Activated naive CD8-positive, alpha-beta T cell treated with anti-CD3 and anti-CD28 coated beads, Interleukin-2, amount 50 U/mL, for 16 hours (primary cell): Measurements from ENCODE around the gene NLRP10.
A peak's percentile ranks its signal among the peaks of the same experiment; 100 is the strongest.
"Not testable (repeated sequence)": the region's sequence is repeated elsewhere in the genome, so short reads cannot be mapped to it uniquely, and the experiment has no call there.

ENCODE experiments used
- DNase-seq: peaks from one replicate; pipeline ENCODE4 v3.0.0-alpha.2; 2020; ENCODE audit warnings: low read depth, low spot score

The NLRP10 gene, protein sequence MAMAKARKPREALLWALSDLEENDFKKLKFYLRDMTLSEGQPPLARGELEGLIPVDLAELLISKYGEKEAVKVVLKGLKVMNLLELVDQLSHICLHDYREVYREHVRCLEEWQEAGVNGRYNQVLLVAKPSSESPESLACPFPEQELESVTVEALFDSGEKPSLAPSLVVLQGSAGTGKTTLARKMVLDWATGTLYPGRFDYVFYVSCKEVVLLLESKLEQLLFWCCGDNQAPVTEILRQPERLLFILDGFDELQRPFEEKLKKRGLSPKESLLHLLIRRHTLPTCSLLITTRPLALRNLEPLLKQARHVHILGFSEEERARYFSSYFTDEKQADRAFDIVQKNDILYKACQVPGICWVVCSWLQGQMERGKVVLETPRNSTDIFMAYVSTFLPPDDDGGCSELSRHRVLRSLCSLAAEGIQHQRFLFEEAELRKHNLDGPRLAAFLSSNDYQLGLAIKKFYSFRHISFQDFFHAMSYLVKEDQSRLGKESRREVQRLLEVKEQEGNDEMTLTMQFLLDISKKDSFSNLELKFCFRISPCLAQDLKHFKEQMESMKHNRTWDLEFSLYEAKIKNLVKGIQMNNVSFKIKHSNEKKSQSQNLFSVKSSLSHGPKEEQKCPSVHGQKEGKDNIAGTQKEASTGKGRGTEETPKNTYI

DNA sequence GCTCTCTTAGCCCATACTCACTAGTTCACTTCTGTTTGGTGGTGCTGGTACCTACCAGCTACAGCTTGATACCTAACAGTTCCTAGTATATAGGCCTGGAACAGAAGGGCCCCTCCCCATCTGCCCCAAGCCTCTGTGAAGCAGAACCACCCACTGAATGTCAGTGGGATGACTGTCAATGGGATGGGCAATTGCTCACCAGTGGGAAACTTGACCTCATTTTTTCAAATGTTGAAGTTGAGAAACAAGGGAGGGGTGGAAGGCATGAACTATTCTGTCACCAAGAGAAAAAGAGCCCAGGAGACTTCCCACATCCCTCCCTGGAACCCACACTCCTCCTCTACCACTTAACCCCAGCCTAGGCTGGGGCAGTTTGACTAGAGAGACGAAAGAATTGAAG, at the start of gene NLRP10:
Gene NLRP10, minus strand, starts transcription at position 62 of the 400 bp plus-strand sequence. CDS start 1,952 bp downstream, outside the sequence.
- DNase-seq = no peak

DNA sequence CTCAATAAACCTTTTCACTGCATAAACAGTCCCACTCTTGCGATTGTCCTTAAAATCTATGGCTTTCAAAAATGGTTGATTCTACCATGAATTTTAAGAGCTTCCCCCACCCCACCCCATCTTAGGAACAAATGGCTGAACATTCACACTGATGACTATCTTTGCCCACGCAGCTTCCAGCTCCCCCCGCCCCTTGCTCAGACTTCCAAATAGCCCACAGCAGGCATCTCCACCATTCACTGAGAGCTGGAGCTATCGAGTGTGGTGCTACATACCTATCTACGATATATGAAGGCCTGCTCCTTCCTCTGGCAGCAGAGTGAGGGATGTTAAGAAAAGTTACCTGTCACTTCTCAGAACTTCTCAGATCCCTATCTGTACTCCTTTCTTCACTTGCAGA, 48.6 kb upstream of the NLRP10 start:
- no peak for DNase-seq

DNA sequence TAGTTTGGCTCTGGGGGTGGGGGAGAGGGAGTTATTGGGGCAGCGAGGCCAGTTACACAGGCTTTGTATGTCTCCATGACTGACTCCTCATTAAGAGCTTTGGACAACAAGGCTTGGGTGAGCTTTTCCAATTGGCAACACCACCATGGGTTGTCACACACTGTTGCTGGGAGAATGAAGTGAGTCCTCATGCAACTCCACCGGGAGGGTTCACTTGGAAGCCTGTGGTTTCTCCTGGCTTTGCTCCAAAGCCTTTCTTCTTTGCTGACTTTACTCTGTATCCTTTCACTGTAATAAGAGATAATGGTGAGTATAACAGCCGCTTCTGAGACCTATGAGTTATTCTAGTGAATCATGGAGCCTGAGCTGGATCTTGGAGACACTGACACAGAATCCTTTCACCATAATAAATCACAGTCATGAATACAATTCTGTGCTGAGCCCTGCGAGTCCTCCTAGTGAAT, 46.8 kb upstream of the NLRP10 start:
- no peak for DNase-seq

DNA sequence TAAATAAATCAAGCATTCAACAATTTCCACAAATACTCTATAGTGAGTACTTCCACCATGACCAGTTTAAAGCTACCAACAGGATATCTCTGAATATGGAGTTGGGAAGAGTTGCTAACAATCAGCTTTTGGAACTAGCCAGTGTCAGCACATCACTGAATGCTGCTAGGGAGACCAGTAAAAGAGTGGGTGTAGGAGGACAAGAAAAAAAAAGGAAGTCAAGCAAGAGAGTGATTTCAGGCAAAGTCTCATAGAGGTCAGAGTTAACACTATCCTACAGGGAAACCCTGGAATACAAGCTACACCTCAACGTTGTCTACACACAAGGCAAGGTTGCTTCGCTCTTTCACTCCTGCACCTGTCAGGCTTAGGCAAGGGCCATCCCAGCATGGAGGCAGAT, 46.1 kb upstream of the NLRP10 start:
- DNase-seq = no peak

DNA sequence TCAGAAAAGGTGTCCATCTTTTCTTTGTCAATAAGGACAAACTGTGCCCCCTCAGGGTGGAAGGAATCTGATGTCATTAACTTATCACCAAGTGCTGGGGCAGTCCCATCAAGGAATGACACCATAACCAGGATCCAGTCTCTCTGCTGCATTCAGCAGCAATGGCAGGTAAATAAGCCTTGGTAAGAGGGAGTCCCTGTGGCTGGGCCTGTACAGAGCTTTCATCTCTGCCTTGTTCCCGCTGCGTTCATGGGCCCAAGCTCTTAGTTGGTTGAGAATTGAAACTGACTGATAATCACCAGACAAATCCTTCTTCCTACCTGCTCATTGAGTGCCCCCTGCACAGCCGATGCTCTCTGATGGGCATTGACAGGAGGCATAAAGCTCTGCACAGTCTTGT, 44.6 kb upstream of the NLRP10 start:
- no peak for DNase-seq

DNA sequence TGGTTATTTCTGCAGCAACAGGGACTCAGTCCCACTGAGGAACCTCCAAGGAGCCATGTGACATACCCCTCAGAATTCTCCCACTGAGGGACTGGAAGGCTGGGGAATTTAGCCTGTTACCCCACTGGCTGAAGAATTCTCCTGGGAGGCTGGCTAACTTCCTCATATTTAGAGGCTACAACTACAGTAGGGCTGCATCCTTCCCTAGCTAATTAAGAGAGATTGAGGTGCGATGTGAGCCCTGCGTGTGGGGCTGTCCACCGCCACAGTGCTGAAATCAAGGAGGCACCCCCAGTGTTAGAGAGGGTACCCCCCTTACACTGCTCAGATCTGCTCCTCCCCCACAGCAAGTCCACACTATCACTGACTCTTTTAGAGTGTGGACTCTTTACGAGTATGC, 43.0 kb upstream of the NLRP10 start:
- DNase-seq = no peak

DNA sequence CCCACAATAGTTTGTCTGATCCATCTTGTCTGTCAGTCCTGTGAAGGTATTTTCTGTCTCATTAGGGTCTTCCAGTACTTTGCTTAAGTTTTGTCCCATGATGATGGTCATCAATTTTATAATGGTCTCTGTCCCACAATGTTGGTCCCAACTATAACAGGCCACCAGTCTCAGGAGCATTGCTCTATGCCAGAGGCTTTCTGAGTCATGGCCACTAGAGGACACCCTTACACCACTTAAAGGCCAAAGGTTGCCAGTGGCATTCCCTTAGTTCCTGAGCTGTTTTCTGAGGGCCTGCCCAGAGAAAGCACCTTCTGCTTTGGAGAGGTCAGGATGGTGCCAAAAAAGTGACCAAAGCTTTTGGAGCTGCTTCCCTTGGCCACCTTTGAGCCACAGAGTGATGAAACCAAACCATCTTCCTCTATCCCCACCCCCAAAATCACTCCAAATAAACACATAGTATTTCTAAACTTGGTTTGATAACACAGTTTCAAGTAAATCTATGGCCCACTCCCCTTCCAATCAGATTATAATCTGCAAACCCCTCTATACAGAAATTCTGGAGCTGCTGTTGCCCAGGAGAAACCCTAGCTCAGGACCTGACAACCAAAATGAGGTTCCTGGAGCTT, 41.2 kb upstream of the NLRP10 start:
- DNase-seq = no peak

DNA sequence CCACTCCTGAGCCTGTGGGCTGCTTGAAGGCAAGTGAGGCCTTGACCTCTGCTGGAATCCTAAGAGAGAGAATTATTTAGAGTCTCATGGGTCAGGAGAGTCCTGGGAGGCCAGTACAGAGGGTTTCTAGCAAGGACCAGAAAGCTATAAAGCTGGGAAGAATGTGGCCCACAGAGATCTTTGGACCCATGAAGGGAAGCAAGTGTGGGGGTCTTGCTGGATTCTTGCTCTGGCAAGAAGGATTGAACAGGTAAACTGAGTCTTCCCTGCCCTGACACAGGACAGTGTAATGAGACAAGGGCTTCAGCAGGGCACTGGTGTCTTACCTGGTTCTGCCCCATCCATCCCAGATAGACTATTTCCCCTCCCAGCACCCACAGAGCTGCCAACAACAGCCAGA, 40.3 kb upstream of the NLRP10 start:
- DNase-seq = no peak

DNA sequence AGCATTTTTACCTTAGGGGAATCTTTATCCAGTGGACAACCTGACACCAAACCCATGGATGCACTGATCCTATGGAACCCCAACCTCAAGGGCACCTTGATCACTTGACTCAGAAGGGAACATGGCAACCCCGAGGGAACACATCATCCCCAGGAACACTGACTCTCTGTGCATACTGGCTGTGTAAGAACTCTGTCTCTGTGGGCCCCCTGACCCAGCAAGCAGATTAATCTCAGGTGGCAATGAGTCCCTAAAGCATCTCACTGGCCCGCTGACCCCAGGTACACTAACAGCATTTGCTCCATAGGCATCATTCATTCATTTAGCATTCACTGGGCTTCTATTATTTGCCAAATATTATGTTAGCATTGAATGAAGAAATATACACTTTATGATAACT, 38.8 kb upstream of the NLRP10 start:
- no peak for DNase-seq

DNA sequence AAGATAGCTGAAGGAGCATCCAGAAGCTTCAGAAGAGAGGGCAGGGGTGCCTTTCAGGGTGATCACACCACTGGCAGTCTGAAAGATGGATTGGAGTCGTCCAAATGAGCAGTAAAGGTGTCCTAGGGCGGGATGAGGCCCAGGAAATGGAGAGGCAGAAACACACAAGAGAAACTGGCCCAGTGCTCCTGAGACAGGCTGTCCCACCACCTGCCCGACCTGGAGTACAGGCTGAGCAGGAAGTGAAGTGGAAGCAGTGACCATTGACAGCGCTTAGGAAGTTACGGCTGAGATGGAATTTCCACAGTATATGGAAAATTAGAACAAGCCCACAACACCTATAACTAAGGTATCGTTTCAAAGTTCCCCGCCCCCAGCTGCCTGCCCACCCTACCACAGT, 37.9 kb upstream of the NLRP10 start:
- no peak for DNase-seq

DNA sequence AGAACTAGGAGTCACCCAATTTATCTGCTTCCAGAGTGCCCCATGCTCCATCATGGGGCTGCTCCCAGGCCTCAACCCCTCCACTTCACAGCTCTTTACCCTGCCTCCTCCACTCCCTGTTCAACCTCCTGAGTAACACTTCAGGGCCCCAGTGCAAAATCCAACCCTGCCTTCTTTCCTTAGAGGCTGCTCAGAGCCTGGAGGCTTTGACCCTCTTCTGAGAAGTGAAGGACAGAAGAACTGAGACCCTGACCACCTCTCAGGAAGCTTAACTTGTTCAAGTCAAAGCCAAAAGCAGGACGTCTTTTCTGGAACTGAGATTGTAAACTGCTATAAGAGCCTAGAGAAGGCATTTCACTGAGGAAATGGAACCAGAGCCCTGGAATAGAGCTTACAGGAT, 37.4 kb upstream of the NLRP10 start:
- no peak for DNase-seq

DNA sequence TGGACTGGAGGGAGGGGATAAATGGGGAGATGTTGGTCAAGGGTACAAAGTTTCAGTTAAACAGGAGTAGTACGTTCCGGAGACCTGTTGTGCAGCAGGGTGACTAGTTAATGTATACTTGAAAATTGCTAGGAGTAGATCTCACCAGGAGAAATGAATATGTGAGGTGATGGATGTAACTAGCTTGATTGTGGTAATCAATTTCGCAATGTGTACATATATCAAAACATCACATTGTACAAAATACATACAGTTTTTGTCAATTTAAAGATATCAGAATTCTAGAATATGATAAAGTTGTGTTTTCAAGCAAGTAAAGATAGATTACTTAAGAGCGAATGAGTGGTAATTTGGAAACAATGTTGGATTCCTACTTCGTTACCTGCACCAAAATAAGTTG, 35.1 kb upstream of the NLRP10 start:
- DNase-seq = no peak

DNA sequence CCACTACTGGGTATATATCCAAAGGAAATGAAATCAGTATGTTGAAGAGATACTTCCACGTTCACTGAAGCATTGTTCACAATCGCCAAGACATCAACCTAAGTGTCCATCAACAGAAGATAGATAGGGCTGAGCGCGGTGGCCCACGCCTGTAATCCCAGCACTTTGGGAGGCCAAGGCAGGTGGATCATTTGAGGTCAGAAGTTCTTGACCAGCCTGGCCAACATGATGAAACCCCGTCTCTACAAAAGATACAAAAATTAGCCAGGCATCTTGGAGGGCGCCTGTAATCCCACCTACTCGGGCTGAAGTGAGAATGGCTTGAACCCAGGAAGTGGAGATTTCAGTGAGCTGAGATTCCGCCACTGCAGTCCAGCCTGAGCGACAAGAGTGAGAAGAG, 34.5 kb upstream of the NLRP10 start:
- no peak for DNase-seq

DNA sequence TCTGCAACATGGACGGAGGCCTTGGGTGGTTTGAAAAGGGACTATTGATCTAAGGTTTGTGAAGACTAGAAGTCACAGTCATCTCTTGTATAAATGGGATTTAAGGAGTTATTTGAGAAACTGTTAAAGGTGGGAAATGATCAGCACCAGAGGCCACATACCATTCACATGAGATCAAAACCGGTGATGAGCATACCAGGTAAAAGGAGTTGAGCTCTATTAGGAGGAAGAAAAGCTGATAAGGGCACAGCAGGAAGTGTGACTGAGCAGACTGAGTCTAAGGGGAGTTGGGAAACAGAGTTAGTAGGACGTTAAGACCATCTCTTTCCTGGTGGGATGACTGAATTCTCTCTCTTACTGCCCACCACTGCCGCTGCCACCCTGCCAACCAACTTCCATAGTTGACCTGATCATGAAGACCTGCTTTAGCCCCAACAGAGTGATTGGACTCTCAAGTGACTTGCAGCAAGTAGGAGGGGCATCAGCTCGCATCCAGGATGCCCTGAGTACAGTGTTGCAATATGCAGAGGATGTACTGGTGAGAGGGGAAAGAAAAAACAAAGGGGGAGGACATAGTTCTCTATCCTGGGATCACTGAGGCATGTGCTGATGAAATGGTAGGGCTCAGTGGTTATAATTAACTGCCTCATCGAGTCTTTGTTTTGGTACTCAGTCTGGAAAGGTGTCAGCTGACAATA, 29.5 kb upstream of the NLRP10 start:
- DNase-seq = no peak

DNA sequence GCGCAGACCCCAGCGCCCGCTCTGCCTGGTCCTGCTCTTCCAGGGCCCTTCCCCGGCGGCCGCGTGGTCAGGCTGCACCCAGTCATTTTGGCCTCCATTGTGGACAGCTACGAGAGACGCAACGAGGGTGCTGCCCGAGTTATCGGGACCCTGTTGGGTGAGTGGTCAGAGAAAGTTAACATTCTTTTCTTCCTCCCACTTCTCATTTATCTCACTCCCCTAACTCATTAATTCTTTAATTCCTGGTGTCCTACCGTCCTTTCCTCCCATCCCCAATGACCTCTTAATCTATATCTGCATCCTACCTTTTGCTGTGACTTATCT, 22.3 kb upstream of the NLRP10 start:
- not testable (repeated sequence) for DNase-seq

DNA sequence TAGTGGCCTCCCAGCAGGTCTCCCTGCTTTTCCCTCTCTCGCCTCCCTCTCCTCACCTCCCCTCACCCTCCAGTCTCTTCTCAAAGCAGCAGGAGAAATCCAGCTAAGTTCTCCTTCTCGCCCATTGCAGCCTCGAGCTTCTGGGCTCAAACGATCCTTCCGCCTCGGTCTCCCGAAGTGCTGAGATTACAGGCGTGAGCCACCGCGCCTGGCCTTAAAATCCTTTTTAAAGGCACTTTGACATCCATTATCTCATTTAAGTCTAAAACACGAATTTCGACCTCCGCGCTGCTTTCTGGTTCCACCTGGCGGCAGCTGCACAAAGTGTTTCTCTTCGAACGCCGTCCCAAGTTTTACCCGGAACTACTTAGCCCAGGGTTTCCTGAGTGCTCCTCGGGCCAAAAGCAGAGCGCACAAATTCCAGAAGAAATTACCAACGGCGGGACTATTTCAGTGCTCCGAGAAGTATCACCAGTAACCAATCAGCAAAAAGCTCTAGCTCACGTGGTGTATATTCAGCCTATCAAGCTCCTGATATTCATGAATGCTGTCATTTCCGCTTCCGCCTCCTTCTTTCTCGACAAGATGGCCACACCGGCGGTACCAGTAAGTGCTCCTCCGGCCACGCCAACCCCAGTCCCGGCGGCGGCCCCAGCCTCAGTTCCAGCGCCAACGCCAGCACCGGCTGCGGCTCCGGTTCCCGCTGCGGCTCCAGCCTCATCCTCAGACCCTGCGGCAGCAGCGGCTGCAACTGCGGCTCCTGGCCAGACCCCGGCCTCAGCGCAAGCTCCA, 21.7 kb upstream of the NLRP10 start, which contains the start of gene EIF3F:
Gene EIF3F, plus strand, starts transcription at position 570 of the 792 bp plus-strand sequence. Its CDS starts 16 bp downstream, at position 586.
- peak; percentile 77 for DNase-seq

DNA sequence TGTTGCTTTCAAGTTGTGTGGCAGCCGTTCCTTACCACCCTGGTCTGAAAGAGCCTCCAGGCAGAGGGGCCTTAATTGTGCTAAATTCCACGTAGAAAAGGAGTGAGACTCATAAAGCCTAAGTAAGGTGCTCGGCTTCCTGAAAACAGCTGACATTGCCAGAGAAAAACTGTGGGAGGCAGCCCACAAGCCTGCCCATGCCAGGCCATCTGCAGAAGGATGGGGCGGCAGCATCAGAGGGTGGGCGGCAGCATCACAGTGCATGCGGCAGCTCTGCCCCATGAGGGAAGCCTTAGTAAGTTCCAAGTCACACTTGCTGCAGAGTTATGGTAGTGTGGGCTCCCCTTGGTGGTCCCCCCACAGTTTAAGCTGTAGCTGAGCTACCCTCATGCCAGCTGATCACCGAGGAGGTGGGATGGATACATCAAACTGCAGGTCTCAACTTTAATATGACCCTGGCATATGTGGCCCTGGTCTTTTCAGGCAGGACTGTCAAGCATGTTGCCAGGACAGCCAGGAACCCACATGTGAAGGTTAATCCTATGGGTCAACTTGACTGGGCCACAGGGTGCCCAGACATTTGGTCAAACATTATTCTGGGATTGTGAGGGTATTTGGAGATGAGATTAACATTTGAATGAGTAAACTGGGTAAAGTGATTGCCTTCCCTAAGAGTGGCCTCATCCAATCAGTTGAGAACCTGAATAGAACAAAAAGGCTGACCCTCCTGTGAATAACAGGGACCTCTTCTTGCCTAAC, 18.8 kb upstream of the NLRP10 start:
- no peak for DNase-seq

DNA sequence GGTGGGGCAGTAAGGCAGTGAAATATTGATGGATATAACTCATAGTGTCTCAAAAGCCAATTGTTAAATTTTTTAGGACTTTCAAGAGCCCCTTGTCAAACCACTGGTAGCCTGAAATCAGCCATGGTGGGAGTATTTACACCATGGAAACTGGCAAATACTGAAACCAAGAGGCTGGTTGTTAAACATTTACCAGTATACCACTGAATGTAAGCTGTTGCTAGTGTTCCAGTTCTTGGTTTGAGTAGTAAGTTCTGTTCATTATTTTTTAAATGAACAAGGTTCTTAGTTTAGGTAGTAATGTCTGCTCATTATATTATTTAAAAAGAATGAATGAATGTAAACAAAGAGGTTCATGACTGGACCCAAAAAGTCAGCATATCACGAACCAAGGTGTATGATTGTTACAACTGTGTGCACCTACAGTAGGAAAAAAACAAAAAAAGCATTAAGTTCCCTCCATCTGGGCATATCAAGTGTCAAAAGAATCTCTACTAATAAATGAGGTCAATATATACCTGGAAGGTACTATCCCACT, 17.4 kb upstream of the NLRP10 start:
- no peak for DNase-seq

DNA sequence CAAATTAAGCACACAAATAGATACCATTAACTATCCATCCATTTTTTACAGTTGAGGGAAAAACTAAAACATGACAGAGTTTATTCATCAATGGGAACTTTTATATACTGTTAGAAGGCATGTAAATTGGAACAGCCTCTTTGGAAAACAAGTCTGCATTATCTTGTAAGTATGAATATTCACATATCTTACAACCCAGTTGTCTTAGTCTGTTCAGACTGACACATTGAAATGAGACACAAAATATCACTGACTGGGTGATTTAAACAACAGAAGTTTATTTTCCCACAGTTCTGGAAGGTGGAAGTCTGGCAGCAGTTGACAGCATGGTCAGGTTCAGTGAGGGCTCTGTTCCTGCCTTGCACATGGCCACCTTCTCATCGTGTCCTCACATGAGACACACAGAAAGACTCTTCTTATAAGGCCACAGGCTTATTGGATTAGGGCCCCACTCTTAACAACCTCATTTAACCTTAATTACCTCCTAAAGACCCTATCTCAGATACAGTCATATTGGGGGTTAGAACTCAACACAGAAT, 16.4 kb upstream of the NLRP10 start:
- DNase-seq = no peak
